OCI-LY7 (cell line): ENCODE measurements around the gene OLFML3. TPM values are rescaled to one million over a fixed set of nuclear protein-coding genes. Genes with fewer than 3 reads are reported as not detected.

Source experiments
- BruUV-seq: library from RNA; stranded (reverse); fragments of 400-500 nt; replicated peaks from 2 replicates; lab custom pipeline; 2021; lab: Mats Ljungman, UMichigan
- CTCF ChIA-PET: fragments of 300-600 bp; sonication (Branson Sonifier 250); formaldehyde crosslinking; loops from one replicate; lab custom pipeline; 2022; ENCODE audit warnings: antibody characterized with exemption; ENCODE audit not compliant: unreplicated experiment; lab: Charles Lee
- POLR2A ChIA-PET: fragments of 300-600 bp; sonication (Branson Sonifier 250); formaldehyde crosslinking; loops from one replicate; lab custom pipeline; 2022; ENCODE audit warnings: antibody characterized with exemption; lab: Charles Lee
- DNase-seq: peaks from one replicate; pipeline ENCODE4 v3.0.0-alpha.2; 2015; ENCODE audit warnings: low spot score
- H2AFZ ChIP-seq: fragments of 200-600 bp; sonication (generic), shearing (Covaris generic); 2 replicates; pipeline ENCODE4 v1.6.1; 2014; ENCODE audit warnings: mild to moderate bottlenecking, antibody characterized with exemption, low read length, moderate library complexity
- H3K27ac ChIP-seq: fragments of 200-600 bp; sonication (generic); 2 replicates; pipeline ENCODE4 v1.5.1; 2014; ENCODE audit warnings: mixed run types, low read depth, mild to moderate bottlenecking, moderate library complexity, low read length, inconsistent platforms; ENCODE audit not compliant: poor library complexity, severe bottlenecking
- H3K36me3 ChIP-seq: fragments of 200-600 bp; sonication (generic); 2 replicates; pipeline ENCODE4 v1.6.1; 2014; ENCODE audit warnings: mild to moderate bottlenecking, antibody characterized with exemption, low read length, moderate library complexity, mixed read lengths; ENCODE audit not compliant: insufficient read depth
- H3K4me1 ChIP-seq: fragments of 200-600 bp; sonication (generic); 2 replicates; pipeline ENCODE4 v1.5.1; 2014; ENCODE audit warnings: mild to moderate bottlenecking, low read length; ENCODE audit not compliant: insufficient read depth, poor library complexity, severe bottlenecking
- H3K4me2 ChIP-seq: fragments of 200-600 bp; sonication (generic); 2 replicates; pipeline ENCODE4 v1.6.1; 2014; ENCODE audit warnings: mild to moderate bottlenecking, low read length
- H3K4me3 ChIP-seq: fragments of 200-600 bp; sonication (generic); 2 replicates; pipeline ENCODE4 v1.5.1; 2014; ENCODE audit warnings: mild to moderate bottlenecking, low read depth, low read length; ENCODE audit not compliant: poor library complexity, severe bottlenecking
- H3K79me2 ChIP-seq: fragments of 200-600 bp; sonication (generic); 2 replicates; pipeline ENCODE4 v1.6.1; 2016; ENCODE audit warnings: low read depth, mild to moderate bottlenecking, low read length, moderate library complexity, mixed read lengths; ENCODE audit not compliant: insufficient read depth
- H3K9me2 ChIP-seq: fragments of 200-600 bp; sonication (generic); 2 replicates; pipeline ENCODE4 v1.6.1; 2016; ENCODE audit warnings: mild to moderate bottlenecking, low read length, mixed read lengths; ENCODE audit not compliant: insufficient read depth
- H3K9me3 ChIP-seq: fragments of 200-600 bp; sonication (generic); 2 replicates; pipeline ENCODE4 v1.6.1; 2014; ENCODE audit warnings: mild to moderate bottlenecking, mixed run types, low read length, mixed read lengths
- H4K20me1 ChIP-seq: fragments of 200-600 bp; sonication (generic); 2 replicates; pipeline ENCODE4 v1.6.1; 2014; ENCODE audit warnings: mild to moderate bottlenecking, antibody characterized with exemption, low read length, moderate library complexity, mixed read lengths; ENCODE audit not compliant: insufficient read depth
- CTCF ChIP-seq: fragments of 200-600 bp; sonication (generic); conservative IDR thresholded peaks from 2 replicates; pipeline ENCODE4 v1.5.1; 2014; ENCODE audit warnings: mild to moderate bottlenecking, antibody characterized with exemption, low read length, moderate library complexity, mixed read lengths
- EZH2phosphoT487 ChIP-seq: fragments of 200-600 bp; sonication (generic); IDR thresholded peaks from 2 replicates; pipeline ENCODE4 v1.6.1; 2018; ENCODE audit warnings: low read depth, borderline replicate concordance, mild to moderate bottlenecking, mixed run types, antibody characterized with exemption, low read length, moderate library complexity, mixed read lengths
- intact Hi-C: fragments of 100-400 bp; cut with micrococcal nuclease; formaldehyde crosslinking; loops from one replicate; pipeline ENCODE4 v1.10.0; 2022; ENCODE audit not compliant: unreplicated experiment
- total RNA-seq, 2 experiments: library from RNA; depleted of rRNA in 1 of 2; stranded (reverse); fragments of >200 nt in 1 of 2; shearing (Covaris generic) in 1 of 2; gene quantifications; 2 replicates each; pipeline ENCODE4 v1.2.3, GENCODE V29; 2014 to 2022

OLFML3 gene
- total RNA-seq, 2 experiments from 2014 or later: 0.34 to 0.44 TPM

GRCh38 chr1:113930499-113931161, 48.6 kb upstream of the OLFML3 start:
- H3K4me1 ChIP-seq: peaks cover 52% of the 10 kb centered on the region
- ChIA-PET POLR2A (interaction anchor here (0.7 to 5.0 kb wide), 17 partner anchors 9 to 951 kb away, joined by 3 to 68 read pairs (median 5); partner anchors contain the start of genes AP4B1, DCLRE1B and RSBN1), CTCF (interaction anchor here (0.6 to 1.1 kb wide), 2 partner anchors 21 to 104 kb away, joined by 3 to 5 read pairs; no protein-coding TSS in a partner anchor)
- H4K20me1 ChIP-seq: peaks cover 20% of the 10 kb centered on the region
- H3K9me2 ChIP-seq: no peaks in the 10 kb centered on the region
- H2AFZ ChIP-seq: no peak overlapping the region
- no peaks in the 10 kb centered on the region; the same call in 1 of the 2 replicates for H3K9me3 ChIP-seq
- H3K36me3 ChIP-seq: peaks cover 16% of the 10 kb centered on the region
- H3K79me2 ChIP-seq: peaks cover 59% of the 10 kb centered on the region
- H3K27ac ChIP-seq: peak overlapping the region; percentile 75
- TF ChIP-seq EZH2phosphoT487 (no peak), CTCF (no peak)
- H3K4me3 ChIP-seq: peak overlapping the region; percentile 96
- peak; percentile 45 for DNase-seq
- H3K4me2 ChIP-seq: peak overlapping the region; percentile 93
- intact Hi-C loops: loop anchor here (1.0 kb wide), 3 partner anchors 10 to 59 kb away; partner anchors contain the start of gene PTPN22
- BruUV-seq: no TSS peak

GRCh38 chr1:113931451-113931851, 47.8 kb upstream of the OLFML3 start:
- H3K4me2 ChIP-seq: peak overlapping the region; percentile 93
- H3K27ac ChIP-seq: peak overlapping the region; percentile 75
- no peak overlapping the region for H2AFZ ChIP-seq
- peaks cover 16% of the 10 kb centered on the region for H3K36me3 ChIP-seq
- POLR2A ChIA-PET: interaction anchor here (0.5 to 5.0 kb wide), 16 partner anchors 8 to 968 kb away, joined by 3 to 68 read pairs (median 6); partner anchors contain the start of genes AP4B1, DCLRE1B and RSBN1
- peaks cover 68% of the 10 kb centered on the region for H3K79me2 ChIP-seq
- no peak for DNase-seq
- intact Hi-C loops: no loop called here
- H4K20me1 ChIP-seq: peaks cover 27% of the 10 kb centered on the region
- peaks cover 53% of the 10 kb centered on the region for H3K4me1 ChIP-seq
- H3K9me2 ChIP-seq: no peaks in the 10 kb centered on the region
- peak overlapping the region; percentile 96 for H3K4me3 ChIP-seq
- BruUV-seq: TSS peak; percentile 57
- no peaks in the 10 kb centered on the region; the same call in 1 of the 2 replicates for H3K9me3 ChIP-seq
- TF ChIP-seq EZH2phosphoT487 (no peak), CTCF (no peak)
- CTCF ChIA-PET: no interaction called here
